ENCODE measurements around the gene CAPN9.
"Not testable (repeated sequence)": the region's sequence is repeated elsewhere in the genome, so short reads cannot be mapped to it uniquely, and the experiment has no call there.

CAPN9 gene

DNA sequence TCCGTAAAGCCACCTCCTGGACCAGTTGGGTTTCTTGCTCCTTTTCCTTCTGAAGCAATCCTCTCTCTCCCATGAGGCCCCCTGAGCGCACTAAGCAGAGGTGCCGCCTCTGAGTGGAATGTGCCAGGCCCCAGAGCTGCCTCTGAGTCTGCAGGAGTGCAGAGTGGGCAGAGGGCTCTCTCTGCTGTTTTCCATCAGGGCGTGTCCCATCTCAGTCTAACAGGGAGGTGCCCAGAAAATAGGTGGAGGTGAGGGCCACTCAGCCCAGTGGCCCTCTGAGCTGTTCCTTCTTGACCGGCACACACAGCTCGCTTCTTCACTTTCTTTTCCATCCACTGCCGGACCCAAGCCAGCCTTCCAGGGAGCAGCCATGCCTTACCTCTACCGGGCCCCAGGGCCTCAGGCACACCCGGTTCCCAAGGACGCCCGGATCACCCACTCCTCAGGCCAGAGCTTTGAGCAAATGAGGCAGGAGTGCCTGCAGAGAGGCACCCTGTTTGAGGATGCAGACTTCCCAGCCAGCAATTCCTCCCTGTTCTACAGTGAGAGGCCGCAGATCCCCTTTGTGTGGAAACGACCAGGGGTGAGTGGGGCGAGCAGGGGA lies at the start of gene CAPN9:
Gene CAPN9, plus strand, starts transcription at position 262 of the 604 bp plus-strand sequence. Its CDS starts 109 bp downstream, at position 371.
- DNase-seq (ENCODE audit: low read depth, low spot score) = no peak

DNA sequence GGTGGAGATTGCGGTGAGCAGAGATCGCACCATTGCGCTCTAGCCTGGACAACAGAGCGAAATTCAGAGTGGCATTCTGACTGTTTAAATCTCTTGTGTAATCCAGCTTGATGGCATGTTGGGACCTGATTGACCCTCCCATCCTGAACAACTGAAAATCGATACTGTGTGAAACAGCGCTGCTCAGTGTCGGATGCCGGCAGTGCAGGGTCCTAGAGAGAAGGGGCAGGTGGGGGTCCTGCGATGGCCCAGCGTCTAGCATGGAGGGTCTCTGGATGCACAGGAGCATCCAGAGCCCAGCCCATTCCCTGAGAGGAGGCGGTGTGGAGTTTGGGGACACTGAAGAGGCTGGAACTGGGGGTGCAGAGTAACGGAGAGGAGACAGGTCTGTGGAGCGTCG lies 49.1 kb upstream of the CAPN9 start:
- no peak for DNase-seq (ENCODE audit: low read depth, low spot score)

DNA sequence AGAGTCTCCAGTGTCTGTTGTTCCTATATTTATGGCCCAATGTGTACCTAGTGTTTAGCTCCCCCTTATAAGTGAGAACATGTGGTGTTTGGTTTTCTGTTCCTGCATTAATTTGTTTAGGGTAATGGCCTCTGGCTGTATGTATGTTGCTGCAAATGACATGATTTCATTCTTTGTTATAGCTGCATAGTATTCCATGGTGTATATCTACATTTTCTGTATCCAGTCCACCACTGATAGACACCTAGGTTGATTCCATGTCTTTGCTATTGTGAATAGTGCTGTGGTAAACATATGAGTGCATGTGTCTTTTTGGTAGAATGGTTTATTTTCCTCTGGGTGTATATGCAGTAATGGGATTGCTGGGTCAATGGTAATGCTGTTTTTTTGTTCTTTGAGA lies 48.2 kb upstream of the CAPN9 start:
- not testable (repeated sequence) for DNase-seq (ENCODE audit: low read depth, low spot score)

GRCh38 chr1:230699716-230700115 lies 47.5 kb upstream of the CAPN9 start:
- no peak for DNase-seq (ENCODE audit: low read depth, low spot score)

- no peak for DNase-seq (ENCODE audit: low read depth, low spot score)
Measured at GRCh38 chr1:230700132-230700531, 47.1 kb upstream of the CAPN9 start.

DNA sequence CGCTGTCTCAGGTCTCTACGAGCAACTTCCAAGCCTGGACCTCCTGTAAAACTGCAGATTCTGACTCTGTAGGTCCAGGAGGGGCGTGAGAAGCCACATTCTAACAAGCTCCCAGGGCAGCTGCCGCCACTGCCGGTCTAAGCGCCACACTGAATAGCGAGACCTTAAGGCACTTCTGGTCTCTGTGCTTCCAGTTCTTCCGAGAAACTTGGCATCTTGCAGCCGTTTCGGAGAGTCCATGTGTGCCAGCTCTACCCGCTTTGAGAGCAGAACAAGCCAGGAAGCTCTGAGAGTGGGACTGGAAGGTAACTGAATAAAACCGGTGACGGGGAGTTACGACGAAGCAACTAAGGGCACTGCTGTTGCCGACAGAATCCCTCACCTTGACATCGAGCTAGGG lies 45.8 kb upstream of the CAPN9 start:
- DNase-seq (ENCODE audit: low read depth, low spot score) = no peak

- DNase-seq (ENCODE audit: low read depth, low spot score) = no peak
Measured at GRCh38 chr1:230701895-230702768, 45.1 kb upstream of the CAPN9 start.

DNA sequence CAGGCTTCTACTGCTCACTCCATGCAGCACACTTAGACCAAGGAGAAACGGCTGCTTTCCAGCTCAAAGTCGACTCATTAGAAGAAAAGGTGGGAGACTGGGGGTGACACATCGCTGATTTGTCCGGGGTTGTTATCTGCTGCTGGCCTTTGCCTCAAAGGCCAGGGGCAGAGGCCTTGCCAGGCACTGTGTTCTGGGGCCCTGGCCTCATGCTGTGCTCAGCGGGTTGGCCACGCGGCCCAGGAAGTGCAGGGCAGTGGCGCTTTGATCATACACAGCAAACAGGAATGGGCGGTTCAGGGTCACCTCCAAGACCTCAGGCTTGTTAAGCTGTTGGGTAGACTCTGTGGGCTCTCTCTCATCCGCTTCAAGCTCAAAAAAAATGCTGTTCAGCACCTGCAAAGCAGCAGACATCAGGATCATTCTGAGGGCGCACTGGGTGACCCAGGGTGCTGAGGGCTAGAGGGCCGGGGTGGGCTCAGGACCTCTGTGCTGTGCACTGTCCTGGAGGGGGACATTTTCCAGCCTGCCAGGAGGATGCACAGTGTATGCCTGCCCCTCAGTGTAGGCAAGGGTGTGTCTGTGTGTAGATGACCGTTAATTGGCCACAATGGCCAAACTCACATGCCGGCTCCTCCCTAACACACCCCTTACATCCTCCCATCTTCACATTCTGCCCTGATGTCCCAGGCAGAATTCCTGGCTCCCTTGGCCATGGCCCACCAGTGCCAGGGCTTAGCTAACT lies 44.1 kb upstream of the CAPN9 start:
- no peak for DNase-seq (ENCODE audit: low read depth, low spot score)

DNA sequence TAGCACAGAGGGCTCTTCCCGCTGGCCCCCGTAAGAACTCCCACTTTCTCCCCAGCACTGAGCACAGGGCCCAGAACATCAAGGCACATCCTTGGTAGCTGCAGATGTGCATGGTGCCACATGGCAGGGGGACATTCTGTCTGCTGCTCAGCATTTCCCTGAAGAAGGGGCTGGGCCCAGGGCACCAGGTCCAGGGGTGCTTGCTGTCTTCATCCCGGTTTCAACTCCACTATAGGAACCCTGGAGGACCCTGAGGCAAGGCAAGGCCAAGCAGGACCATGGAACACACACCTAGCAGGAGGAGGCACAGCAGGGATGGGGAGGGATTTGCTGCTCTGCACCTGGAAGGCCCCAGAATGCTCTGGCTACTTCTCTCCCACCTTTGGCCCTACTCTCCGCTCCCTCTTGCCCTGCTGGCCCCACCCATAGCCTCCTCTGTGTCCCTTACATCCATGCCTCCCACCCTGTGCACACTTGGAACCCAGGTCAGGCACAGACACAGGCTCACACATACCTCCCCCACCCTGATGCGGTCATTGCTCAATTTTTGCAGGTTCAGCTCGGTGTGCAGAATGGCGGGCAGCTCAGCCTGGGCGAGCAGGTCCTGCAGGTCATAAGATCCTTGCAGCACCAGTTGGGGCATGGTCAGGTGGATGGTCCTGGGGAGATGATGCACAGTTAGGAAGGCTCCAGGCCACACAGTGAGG lies 43.4 kb upstream of the CAPN9 start:
- no peak for DNase-seq (ENCODE audit: low read depth, low spot score)

DNA sequence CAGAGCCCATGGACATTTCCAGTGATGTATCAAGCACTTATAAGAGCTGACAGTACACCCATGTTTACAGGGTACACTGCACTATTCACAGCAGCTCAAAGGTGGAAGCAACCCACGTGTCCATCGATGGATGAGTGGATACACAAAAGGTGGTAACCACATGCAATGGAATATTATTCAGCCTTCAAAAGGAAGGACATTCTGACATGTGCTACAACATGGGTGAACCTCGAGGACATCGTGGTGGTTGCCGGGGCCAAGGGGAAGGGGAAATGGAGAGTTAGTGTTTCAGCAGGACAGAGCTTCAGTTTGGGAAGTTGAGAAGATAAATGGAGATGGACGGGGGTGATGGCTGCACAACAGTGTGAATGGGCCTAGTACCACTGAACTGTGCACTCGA lies 42.4 kb upstream of the CAPN9 start:
- DNase-seq (ENCODE audit: low read depth, low spot score) = no peak

DNA sequence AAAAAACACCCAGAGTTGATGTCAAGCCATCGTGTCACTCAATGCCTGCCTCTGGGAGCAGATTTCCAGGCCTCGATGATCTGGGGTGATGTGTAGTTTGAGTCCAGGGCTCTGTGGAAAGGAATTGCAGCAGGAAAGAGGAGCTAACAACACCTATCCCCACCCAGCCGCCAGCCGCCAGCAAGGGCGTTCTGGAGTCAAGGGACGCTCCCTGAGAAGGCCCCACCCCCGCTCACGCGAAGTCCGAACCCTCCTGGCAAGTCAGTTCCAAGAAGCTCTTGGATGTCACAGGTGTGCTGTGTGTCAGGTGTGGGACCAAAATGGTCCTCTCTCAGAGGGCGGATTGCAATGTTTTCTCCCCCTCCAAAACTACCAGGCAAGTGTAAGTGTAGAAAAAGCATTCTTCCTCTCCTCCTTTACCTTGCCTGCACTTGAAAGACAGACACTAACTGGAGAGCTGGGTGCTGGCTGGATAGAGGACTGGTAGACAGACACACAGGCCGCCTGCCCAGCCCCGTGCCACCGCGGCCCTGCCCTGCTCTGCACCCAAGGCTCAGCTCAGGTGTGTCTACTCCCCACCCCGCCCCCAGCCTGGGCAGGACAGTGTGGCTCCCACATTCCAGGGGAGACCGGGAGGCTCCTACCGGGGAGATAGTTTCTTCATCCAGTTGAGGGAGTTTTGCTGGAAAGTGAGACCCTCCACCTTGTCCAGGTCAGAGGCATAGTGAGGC lies 41.7 kb upstream of the CAPN9 start:
- no peak for DNase-seq (ENCODE audit: low read depth, low spot score)

- DNase-seq (ENCODE audit: low read depth, low spot score) = no peak
Measured at GRCh38 chr1:230706020-230706699, 41.0 kb upstream of the CAPN9 start.

DNA sequence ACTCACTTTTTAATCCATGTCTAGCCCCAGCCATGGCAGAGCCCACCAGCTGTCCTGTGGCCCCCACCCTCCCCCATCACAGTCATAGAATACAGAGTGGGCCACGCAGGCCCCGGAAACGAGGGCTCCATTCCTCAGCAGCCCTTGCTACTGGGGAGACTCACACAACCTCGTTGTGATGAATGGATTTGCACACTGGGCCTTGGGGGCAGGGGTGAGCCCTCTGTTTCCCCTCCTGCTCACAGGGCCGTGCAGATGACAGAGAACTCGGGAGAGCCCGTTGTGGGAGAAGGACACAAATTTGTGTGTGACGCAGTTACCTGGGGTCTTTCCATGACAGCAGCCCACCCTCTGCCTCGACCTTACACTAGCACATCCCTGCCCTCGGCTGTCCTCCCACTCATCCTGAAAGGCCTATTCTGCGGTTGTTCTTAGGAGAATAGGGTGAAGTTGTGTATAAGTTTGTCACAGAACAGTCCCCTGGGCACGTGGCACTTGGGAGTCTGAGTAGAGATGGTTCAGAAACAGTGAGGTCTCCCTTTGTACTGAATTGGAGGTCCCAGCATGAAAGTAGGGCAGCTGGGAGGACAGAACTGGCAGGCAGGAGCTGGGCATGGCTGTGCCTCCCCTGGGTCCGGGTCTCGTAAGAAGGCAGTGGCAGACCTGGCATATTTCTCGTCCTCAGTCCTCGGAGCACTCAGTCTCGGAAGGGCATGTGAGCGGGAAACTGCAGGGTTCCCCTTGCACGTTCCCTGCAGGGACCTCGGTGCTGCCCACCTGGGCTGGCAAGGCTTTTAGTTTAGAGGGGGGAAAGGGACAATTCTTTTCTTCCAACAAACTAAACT lies 40.1 kb upstream of the CAPN9 start:
- no peak for DNase-seq (ENCODE audit: low read depth, low spot score)

- DNase-seq (ENCODE audit: low read depth, low spot score) = no peak
Measured at GRCh38 chr1:230707732-230708630, 39.2 kb upstream of the CAPN9 start.

- DNase-seq (ENCODE audit: low read depth, low spot score) = no peak
Measured at GRCh38 chr1:230708631-230709580, 38.3 kb upstream of the CAPN9 start.

DNA sequence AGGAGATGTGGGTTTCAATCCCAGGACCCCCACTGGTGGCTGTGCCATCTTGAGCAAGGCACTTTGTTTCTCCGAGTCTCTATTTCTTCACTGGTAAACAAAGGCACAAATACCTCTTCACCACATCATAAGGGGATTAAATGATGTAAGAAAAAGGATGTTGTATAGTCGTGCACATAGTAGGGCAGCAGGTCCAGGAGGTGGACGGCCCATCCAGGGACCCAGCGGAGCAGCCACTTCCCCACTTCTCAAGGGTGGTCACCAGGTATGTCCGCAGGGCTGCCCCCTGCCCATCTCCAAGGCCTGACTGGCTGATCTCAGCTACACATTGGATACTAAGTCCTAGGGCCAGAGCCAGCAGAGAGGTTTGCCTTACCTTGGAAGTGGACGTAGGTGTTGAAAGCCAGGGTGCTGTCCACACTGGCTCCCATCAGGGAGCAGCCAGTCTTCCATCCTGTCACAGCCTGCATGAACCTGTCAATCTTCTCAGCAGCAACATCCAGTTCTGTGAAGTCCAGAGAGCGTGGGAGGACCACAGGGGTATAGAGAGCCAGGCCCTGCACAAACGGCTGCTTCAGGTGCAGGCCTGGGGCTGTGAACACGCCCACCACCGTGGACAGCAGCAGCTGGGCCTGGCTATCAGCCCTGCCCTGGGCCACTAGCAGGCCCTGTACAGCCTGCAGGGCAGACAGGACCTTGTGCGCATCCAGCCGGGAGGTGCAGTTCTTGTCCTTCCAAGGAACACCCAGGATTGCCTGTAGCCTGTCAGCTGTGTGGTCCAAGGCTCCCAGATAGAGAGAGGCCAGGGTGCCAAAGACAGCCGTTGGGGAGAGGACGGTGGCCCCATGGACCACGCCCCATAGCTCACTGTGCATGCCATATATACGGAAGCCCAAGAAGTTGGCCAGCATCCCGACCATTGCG lies 37.3 kb upstream of the CAPN9 start:
- DNase-seq (ENCODE audit: low read depth, low spot score) = no peak
